Activated CD8-positive, alpha-beta T cell treated with anti-CD3 and anti-CD28 coated beads, Interleukin-2, amount 10 ng/mL, durations not matched to agents 7 days and 5 days (primary cell): ENCODE measurements around the gene GFOD2. TPM values are rescaled to one million over a fixed set of nuclear protein-coding genes. Genes with fewer than 3 reads are reported as not detected.

ENCODE experiments used
- ATAC-seq: fragments of 150-1000 bp; cut with Tn5 transposase; one replicate; pipeline ENCODE4 v1.10.0; 2021; ENCODE audit warnings: moderate library complexity
- CTCF ChIA-PET: fragments of 350-600 bp; sonication (Branson Sonifier 250); formaldehyde crosslinking; loops from one replicate; lab custom pipeline; 2021; ENCODE audit warnings: antibody characterized with exemption; lab: Charles Lee
- POLR2A ChIA-PET: fragments of 350-600 bp; sonication (Branson Sonifier 250); formaldehyde crosslinking; loops from one replicate; lab custom pipeline; 2021; ENCODE audit warnings: antibody characterized with exemption; lab: Charles Lee
- DNase-seq: peaks from one replicate; pipeline ENCODE4 v3.0.0-alpha.2; 2020
- H3K27ac Mint-ChIP-seq: one replicate; pipeline ENCODE4 v1.8.0; 2021; ENCODE audit warnings: mild to moderate bottlenecking, mixed read lengths
- H3K27me3 Mint-ChIP-seq: one replicate; pipeline ENCODE4 v1.8.0; 2021; ENCODE audit warnings: low read depth, mixed read lengths
- H3K36me3 Mint-ChIP-seq: one replicate; pipeline ENCODE4 v1.8.0; 2021; ENCODE audit warnings: low read depth, mixed read lengths
- H3K4me1 Mint-ChIP-seq: one replicate; pipeline ENCODE4 v1.8.0; 2021; ENCODE audit warnings: low read depth, mixed read lengths
- H3K4me3 Mint-ChIP-seq: one replicate; pipeline ENCODE4 v1.8.0; 2021; ENCODE audit warnings: mild to moderate bottlenecking, mixed read lengths
- H3K9me3 Mint-ChIP-seq: one replicate; pipeline ENCODE4 v1.8.0; 2022; ENCODE audit warnings: mixed read lengths; ENCODE audit not compliant: insufficient read depth
- total RNA-seq, 2 experiments: library from RNA; stranded (reverse); gene quantifications; one replicate each; pipeline ENCODE4 v1.2.3, GENCODE V29; 2021

The GFOD2 gene
- total RNA-seq, 2 experiments from 2014 or later, result 12.5 to 14.0 TPM

- Mint-ChIP-seq H3K4me3 (no peak overlapping the region), H3K27ac (peak overlapping the region; percentile 20), H3K9me3 (no peaks in the 10 kb centered on the region), H3K4me1 (peaks cover 18% of the 10 kb centered on the region), H3K27me3 (no peaks in the 10 kb centered on the region), H3K36me3 (peaks cover 47% of the 10 kb centered on the region)
- POLR2A ChIA-PET, result no interaction called here
- ATAC-seq (no peak), DNase-seq (no peak)
- CTCF ChIA-PET, result interaction anchor here (1.3 kb wide), 1 partner anchor 134 kb away, joined by 5 read pairs; no protein-coding TSS in a partner anchor
Measured at GRCh38 chr16:67655363-67655762, 63.8 kb downstream of the GFOD2 start.

GRCh38 chr16:67654403-67654911, 64.7 kb downstream of the GFOD2 start:
- H3K4me1 Mint-ChIP-seq, result peaks cover 18% of the 10 kb centered on the region
- no peak for ATAC-seq
- H3K9me3 Mint-ChIP-seq, result no peaks in the 10 kb centered on the region
- CTCF ChIA-PET, result no interaction called here
- H3K36me3 Mint-ChIP-seq, result peaks cover 51% of the 10 kb centered on the region
- no peaks in the 10 kb centered on the region for H3K27me3 Mint-ChIP-seq
- no peak overlapping the region for H3K27ac Mint-ChIP-seq
- POLR2A ChIA-PET, result no interaction called here
- DNase-seq, result no peak
- no peak overlapping the region for H3K4me3 Mint-ChIP-seq

- Mint-ChIP-seq H3K9me3 (no peaks in the 10 kb centered on the region), H3K4me1 (peaks cover 16% of the 10 kb centered on the region), H3K27me3 (no peaks in the 10 kb centered on the region), H3K4me3 (no peak overlapping the region), H3K36me3 (peaks cover 50% of the 10 kb centered on the region), H3K27ac (no peak overlapping the region)
- no peak for DNase-seq
- POLR2A ChIA-PET, result no interaction called here
- CTCF ChIA-PET, result no interaction called here
- no peak for ATAC-seq
Measured at GRCh38 chr16:67653789-67654402, 65.2 kb downstream of the GFOD2 start.

GRCh38 chr16:67653128-67653788, 65.9 kb downstream of the GFOD2 start:
- POLR2A ChIA-PET, result no interaction called here

GRCh38 chr16:67652578-67653127, 66.5 kb downstream of the GFOD2 start:
- Mint-ChIP-seq H3K36me3 (peaks cover 52% of the 10 kb centered on the region), H3K27me3 (no peaks in the 10 kb centered on the region), H3K4me3 (no peak overlapping the region), H3K4me1 (peaks cover 11% of the 10 kb centered on the region), H3K27ac (no peak overlapping the region), H3K9me3 (no peaks in the 10 kb centered on the region)
- ATAC-seq (no peak), DNase-seq (no peak)
- ChIA-PET CTCF (interaction anchor here (0.8 kb wide), 1 partner anchor 91 kb away, joined by 4 read pairs; no protein-coding TSS in a partner anchor), POLR2A (no interaction called here)

More at GRCh38 chr16:67653128-67653788, 65.9 kb downstream of the GFOD2 start:
- CTCF ChIA-PET, result no interaction called here
- peaks cover 14% of the 10 kb centered on the region for H3K4me1 Mint-ChIP-seq
- no peak overlapping the region for H3K27ac Mint-ChIP-seq
- DNase-seq (no peak), ATAC-seq (no peak)
- H3K9me3 Mint-ChIP-seq, result no peaks in the 10 kb centered on the region
- H3K4me3 Mint-ChIP-seq, result no peak overlapping the region
- no peaks in the 10 kb centered on the region for H3K27me3 Mint-ChIP-seq
- peaks cover 55% of the 10 kb centered on the region for H3K36me3 Mint-ChIP-seq

- ATAC-seq, result no peak
- DNase-seq, result no peak
- H3K27me3 Mint-ChIP-seq, result no peaks in the 10 kb centered on the region
- H3K36me3 Mint-ChIP-seq, result peaks cover 55% of the 10 kb centered on the region
- peaks cover 14% of the 10 kb centered on the region for H3K4me1 Mint-ChIP-seq
- no peaks in the 10 kb centered on the region for H3K9me3 Mint-ChIP-seq
- peak overlapping the region; percentile 78 for H3K27ac Mint-ChIP-seq
- ChIA-PET CTCF (interaction anchor here (1.2 to 1.3 kb wide), 2 partner anchors 88 to 90 kb away, joined by 3 read pairs; partner anchors contain the start of gene CTCF), POLR2A (interaction anchor here (7.9 kb wide), 1 partner anchor 7 kb away, joined by 71 read pairs; the partner anchor contains the start of genes ACD and PARD6A)
- H3K4me3 Mint-ChIP-seq, result no peak overlapping the region
Measured at GRCh38 chr16:67651847-67652246, 67.3 kb downstream of the GFOD2 start.

GRCh38 chr16:67651039-67651438, 68.1 kb downstream of the GFOD2 start:
- no peak overlapping the region for H3K27ac Mint-ChIP-seq

GRCh38 chr16:67650023-67650422, 69.1 kb downstream of the GFOD2 start:
- Mint-ChIP-seq H3K4me3 (no peak overlapping the region), H3K4me1 (peaks cover 19% of the 10 kb centered on the region), H3K9me3 (no peaks in the 10 kb centered on the region), H3K36me3 (peaks cover 55% of the 10 kb centered on the region), H3K27ac (peak overlapping the region; percentile 15), H3K27me3 (no peaks in the 10 kb centered on the region)
- no peak for DNase-seq
- CTCF ChIA-PET, result no interaction called here
- POLR2A ChIA-PET, result interaction anchor here (7.9 kb wide), 1 partner anchor 9 kb away, joined by 71 read pairs; the partner anchor contains the start of genes ACD and PARD6A
- ATAC-seq, result no peak

More at GRCh38 chr16:67651039-67651438, 68.1 kb downstream of the GFOD2 start:
- no peaks in the 10 kb centered on the region for H3K27me3 Mint-ChIP-seq
- no peak for ATAC-seq
- ChIA-PET POLR2A (interaction anchor here (7.9 kb wide), 1 partner anchor 8 kb away, joined by 71 read pairs; the partner anchor contains the start of genes ACD and PARD6A), CTCF (interaction anchor here (0.9 to 1.3 kb wide), 3 partner anchors 88 to 104 kb away, joined by 3 read pairs; partner anchors contain the start of gene CTCF)
- no peak for DNase-seq
- H3K4me1 Mint-ChIP-seq, result peaks cover 19% of the 10 kb centered on the region
- H3K4me3 Mint-ChIP-seq, result no peak overlapping the region
- no peaks in the 10 kb centered on the region for H3K9me3 Mint-ChIP-seq
- H3K36me3 Mint-ChIP-seq, result peaks cover 58% of the 10 kb centered on the region

GRCh38 chr16:67649494-67649931, 69.6 kb downstream of the GFOD2 start:
- H3K27ac Mint-ChIP-seq, result no peak overlapping the region
- DNase-seq (no peak), ATAC-seq (no peak)
- peaks cover 20% of the 10 kb centered on the region for H3K4me1 Mint-ChIP-seq
- peaks cover 52% of the 10 kb centered on the region for H3K36me3 Mint-ChIP-seq
- H3K9me3 Mint-ChIP-seq, result no peaks in the 10 kb centered on the region
- ChIA-PET CTCF (no interaction called here), POLR2A (interaction anchor here (7.9 kb wide), 1 partner anchor 9 kb away, joined by 71 read pairs; the partner anchor contains the start of genes ACD and PARD6A)
- no peaks in the 10 kb centered on the region for H3K27me3 Mint-ChIP-seq
- no peak overlapping the region for H3K4me3 Mint-ChIP-seq

- no peaks in the 10 kb centered on the region for H3K9me3 Mint-ChIP-seq
- H3K4me1 Mint-ChIP-seq, result peaks cover 25% of the 10 kb centered on the region
- H3K27ac Mint-ChIP-seq, result no peak overlapping the region
- no peak overlapping the region for H3K4me3 Mint-ChIP-seq
- ChIA-PET POLR2A (interaction anchor here (7.9 kb wide), 1 partner anchor 10 kb away, joined by 71 read pairs; the partner anchor contains the start of genes ACD and PARD6A), CTCF (interaction anchor here (1.2 kb wide), 1 partner anchor 102 kb away, joined by 4 read pairs; no protein-coding TSS in a partner anchor)
- peaks cover 49% of the 10 kb centered on the region for H3K36me3 Mint-ChIP-seq
- no peak for ATAC-seq
- no peak for DNase-seq
- H3K27me3 Mint-ChIP-seq, result no peaks in the 10 kb centered on the region
Measured at GRCh38 chr16:67648764-67649407, 70.2 kb downstream of the GFOD2 start.
